Thoracic aorta (tissue), 2 donors: ENCODE results near the gene CHD2. TPM values are rescaled to one million over a fixed set of nuclear protein-coding genes. Genes with fewer than 3 reads are reported as not detected.

Experiments used
- ATAC-seq: fragments of 150-250 bp; one replicate; pipeline ENCODE4 v1.8.0; 2017; ENCODE audit warnings: low read depth; ENCODE audit not compliant: insufficient number of reproducible peaks, low FRiP score
- DNase-seq: peaks from one replicate; pipeline ENCODE4 v3.0.0-alpha.2; 2020; ENCODE audit warnings: low spot score
- H3K27ac ChIP-seq, 2 donors: fragments of 200-600 bp; sonication (generic); 1 replicate in 1 of 2; 2 replicates in 1 of 2; pipeline ENCODE4 v1.5.1; 2016; ENCODE audit warnings: mild to moderate bottlenecking in 2 of 2, moderate library complexity in 2 of 2
- H3K27me3 ChIP-seq: fragments of 200-600 bp; sonication (generic); replicated peaks from 2 replicates; pipeline ENCODE4 v1.6.0; 2016; ENCODE audit warnings: mild to moderate bottlenecking; ENCODE audit not compliant: insufficient read depth
- H3K36me3 ChIP-seq: fragments of 200-600 bp; sonication (generic); one replicate; pipeline ENCODE4 v1.5.1; 2016
- H3K4me1 ChIP-seq, 2 donors: fragments of 200-600 bp; sonication (generic); 1 replicate in 1 of 2; 2 replicates in 1 of 2; pipeline versions ENCODE4 v1.5.1 to v1.6.0; 2016; ENCODE audit warnings: low read depth in 2 of 2, mild to moderate bottlenecking in 1 of 2; ENCODE audit not compliant: control insufficient read depth in 1 of 2
- H3K4me3 ChIP-seq: fragments of 200-600 bp; sonication (generic); 2 replicates; pipeline ENCODE4 v1.5.1; 2016; ENCODE audit warnings: mild to moderate bottlenecking
- H3K9me3 ChIP-seq: fragments of 200-600 bp; sonication (generic); 2 replicates; pipeline ENCODE4 v1.5.1; 2016
- total RNA-seq, 2 donors: library from RNA; depleted of rRNA; stranded (reverse); fragments of >200 nt; gene quantifications; one replicate each; pipeline versions ENCODE4 v1.1.0 to v1.2.3, GENCODE V29; 2016
- TF ChIP-seq, protein P1 (sequence below): fragments of 200-600 bp; sonication (generic); IDR thresholded peaks from one replicate; pipeline ENCODE4 v1.5.1; 2019; ENCODE audit warnings: antibody characterized with exemption

Gene CHD2
- total RNA-seq, 2 donors from 2014 or later, result 143 to 148 TPM

DNA sequence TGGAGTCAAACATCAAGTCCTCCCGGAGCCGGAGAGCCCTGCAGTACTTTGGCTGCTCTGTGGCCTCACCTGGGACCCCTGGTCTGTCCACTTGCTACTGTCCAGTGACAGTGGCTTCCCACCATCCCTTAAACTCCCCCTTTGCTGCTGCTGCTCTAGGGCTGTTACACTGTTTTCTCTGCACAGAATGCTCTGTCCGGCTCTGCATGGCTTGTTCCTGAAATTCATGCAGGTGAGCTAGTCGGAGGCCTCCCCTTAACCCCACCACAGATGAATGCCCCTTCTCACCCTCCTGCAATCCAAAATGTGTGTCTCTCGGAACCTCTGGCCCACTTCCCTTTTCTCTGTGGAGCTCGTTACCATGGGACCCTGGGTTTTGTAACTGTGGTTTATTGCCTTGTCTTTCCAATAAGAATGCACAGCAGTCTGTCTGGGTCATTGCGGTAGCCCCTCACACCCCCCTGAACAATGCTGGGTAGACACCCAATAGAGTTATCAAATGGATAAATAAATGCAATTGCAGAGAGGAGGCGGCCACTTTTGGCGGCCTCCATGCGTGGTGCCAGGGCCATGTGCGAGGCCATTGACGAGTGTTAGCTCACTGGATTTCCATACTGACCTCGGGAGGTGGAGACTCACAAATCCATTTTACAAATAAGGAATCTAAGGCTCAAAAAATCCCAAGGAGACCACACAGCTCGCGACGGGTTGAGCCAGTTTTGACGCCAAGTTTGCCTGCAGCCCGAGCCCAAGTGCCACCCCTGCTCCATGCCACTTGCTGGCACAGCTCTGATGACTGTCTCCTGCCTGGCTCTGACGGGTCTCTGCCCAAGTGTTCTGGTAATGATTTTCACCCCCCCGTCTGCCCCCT is 140.4 kb downstream of the CHD2 start:
- DNase-seq (no peak), ATAC-seq (no peak)
- no peaks in the 10 kb centered on the region for H3K9me3 ChIP-seq
- H3K36me3 ChIP-seq, result peaks cover 12% of the 10 kb centered on the region
- H3K4me3 ChIP-seq, result no peak overlapping the region
- TF ChIP-seq, protein P1, sequence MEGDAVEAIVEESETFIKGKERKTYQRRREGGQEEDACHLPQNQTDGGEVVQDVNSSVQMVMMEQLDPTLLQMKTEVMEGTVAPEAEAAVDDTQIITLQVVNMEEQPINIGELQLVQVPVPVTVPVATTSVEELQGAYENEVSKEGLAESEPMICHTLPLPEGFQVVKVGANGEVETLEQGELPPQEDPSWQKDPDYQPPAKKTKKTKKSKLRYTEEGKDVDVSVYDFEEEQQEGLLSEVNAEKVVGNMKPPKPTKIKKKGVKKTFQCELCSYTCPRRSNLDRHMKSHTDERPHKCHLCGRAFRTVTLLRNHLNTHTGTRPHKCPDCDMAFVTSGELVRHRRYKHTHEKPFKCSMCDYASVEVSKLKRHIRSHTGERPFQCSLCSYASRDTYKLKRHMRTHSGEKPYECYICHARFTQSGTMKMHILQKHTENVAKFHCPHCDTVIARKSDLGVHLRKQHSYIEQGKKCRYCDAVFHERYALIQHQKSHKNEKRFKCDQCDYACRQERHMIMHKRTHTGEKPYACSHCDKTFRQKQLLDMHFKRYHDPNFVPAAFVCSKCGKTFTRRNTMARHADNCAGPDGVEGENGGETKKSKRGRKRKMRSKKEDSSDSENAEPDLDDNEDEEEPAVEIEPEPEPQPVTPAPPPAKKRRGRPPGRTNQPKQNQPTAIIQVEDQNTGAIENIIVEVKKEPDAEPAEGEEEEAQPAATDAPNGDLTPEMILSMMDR, result no peak
- H3K4me1 ChIP-seq, result peaks cover 0 to 15% of the 10 kb centered on the region in 2 donors
- no peaks in the 10 kb centered on the region for H3K27me3 ChIP-seq
- no peak overlapping the region for H3K27ac ChIP-seq

DNA sequence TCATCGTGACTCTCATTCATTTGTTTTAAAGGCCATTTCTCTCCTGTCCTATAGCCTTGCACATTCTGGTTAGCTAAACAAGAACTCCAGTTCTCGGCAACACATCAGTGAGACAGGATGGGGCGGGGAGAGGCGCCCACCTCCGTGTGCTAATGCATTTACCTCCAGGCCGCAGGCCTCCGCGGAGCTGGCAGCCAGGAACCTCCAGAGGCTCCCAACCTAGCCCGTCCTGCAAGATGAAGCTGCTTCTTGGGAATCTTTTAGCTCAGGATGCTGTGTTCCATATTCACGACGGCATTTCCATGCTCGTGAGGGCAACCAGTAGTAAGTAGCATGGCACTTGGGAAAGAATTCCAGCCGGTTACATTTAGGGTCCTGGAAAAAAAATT is 141.0 kb downstream of the CHD2 start:
- Histone ChIP-seq H3K4me1 (peaks cover 0 to 15% of the 10 kb centered on the region in 2 donors), H3K4me3 (no peak overlapping the region)

DNA sequence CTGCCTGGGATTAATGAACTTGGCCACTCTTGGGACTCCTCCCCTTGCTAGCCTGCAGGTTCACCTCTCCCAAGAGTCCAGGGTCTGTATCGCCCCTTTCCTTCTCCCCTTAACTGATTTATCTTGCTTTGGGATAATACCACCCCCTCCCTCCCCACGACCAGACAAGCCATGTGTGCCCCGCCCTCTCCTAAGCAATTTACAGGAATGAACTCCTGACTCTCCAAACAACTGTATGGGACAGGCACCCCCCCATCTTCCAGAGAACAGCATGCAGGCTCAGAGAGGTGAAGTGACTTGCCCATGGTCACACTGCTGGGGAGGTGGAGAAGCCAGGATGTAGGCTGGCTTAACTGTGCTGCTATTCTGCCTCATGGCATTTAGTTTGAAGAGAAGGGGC is 142.1 kb downstream of the CHD2 start:
- no peak for DNase-seq
- Histone ChIP-seq H3K9me3 (peaks cover 5% of the 10 kb centered on the region), H3K4me3 (no peak overlapping the region), H3K27ac (no peak overlapping the region), H3K36me3 (peaks cover 23% of the 10 kb centered on the region), H3K4me1 (peaks cover 0 to 13% of the 10 kb centered on the region in 2 donors), H3K27me3 (no peaks in the 10 kb centered on the region)
- TF ChIP-seq, protein P1, result no peak
- ATAC-seq, result no peak

More for the DNA sequence above, 141.0 kb downstream of the CHD2 start:
- H3K9me3 ChIP-seq, result peaks cover under 1% of the 10 kb centered on the region
- no peak for ATAC-seq
- no peaks in the 10 kb centered on the region for H3K27me3 ChIP-seq
- TF ChIP-seq, protein P1, result no peak
- H3K27ac ChIP-seq, result no peak overlapping the region
- DNase-seq, result no peak
- peaks cover 14% of the 10 kb centered on the region for H3K36me3 ChIP-seq

DNA sequence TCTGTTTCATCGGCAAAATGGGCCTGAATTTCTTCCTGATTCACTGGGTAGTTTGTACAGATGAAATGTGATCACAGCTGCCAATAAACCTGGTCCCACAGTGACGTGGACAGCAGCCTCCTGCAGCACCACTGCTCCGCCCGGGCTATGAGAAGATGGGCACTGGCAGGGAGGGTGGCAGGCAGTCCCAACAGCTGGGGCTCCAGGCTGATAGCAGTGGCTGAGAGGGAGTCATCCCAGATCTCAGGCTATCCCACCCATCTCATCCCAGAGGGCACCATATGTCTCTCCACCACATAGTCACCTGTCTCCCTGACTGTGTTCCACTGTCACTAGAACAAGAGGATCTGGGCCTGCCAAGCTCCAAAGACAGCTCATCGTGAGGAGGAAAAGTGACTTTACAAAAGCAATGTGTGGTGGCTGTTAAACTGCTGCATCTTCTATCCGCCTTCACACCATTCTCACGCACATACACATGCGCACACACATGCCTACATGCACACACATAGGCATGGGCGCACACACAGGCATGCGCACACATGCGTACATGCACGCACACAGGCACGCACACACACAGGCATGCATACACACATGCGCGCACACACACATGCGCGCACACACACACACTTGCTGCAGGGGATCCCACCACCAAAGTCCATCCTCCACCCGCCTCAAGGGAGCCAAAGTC is 142.7 kb downstream of the CHD2 start:
- DNase-seq, result no peak
- Histone ChIP-seq H3K4me1 (peaks cover 0 to 8% of the 10 kb centered on the region in 2 donors), H3K36me3 (peaks cover 28% of the 10 kb centered on the region), H3K27me3 (no peaks in the 10 kb centered on the region), H3K4me3 (no peak overlapping the region), H3K9me3 (peaks cover 5% of the 10 kb centered on the region), H3K27ac (no peak overlapping the region)
- no peak for ATAC-seq
- TF ChIP-seq, protein P1, result no peak

DNA sequence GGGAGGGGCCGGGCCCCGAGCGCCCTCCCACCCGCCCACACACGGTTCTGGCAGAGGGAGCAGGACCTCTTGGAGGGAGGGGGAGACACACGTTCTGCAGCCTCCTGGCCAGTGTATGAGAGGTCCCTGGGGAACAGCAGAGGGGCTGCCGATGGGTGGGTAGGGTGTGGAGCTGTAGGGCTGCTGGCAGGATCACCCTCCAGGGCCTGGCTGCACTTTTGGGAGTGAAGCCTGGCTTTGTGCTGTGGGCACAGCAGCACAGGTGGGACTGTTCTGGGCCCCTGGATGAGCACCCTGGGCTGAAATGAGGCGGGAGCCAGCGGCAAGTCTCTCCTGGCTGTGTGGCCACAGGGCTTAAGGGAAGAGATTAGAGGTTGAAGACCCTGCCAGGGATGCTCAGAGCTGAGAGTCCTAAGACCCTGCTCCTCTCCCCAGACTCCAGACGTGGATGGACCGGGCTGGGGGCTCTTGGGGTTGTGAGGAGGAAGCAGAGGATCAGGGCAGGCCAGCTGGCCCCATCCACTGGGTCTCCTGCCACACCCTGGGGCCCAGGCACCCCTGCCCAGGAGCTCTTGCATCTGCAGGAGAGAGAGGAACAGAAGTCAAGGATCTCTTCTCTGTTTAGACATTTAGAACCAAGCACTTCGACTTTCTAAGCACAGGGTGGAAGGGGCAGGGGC is 143.6 kb downstream of the CHD2 start:
- H3K36me3 ChIP-seq, result peaks cover 29% of the 10 kb centered on the region
- H3K27ac ChIP-seq, result no peak overlapping the region
- DNase-seq (no peak), ATAC-seq (no peak)
- peaks cover 0 to 3% of the 10 kb centered on the region in 2 donors for H3K4me1 ChIP-seq
- no peaks in the 10 kb centered on the region for H3K27me3 ChIP-seq
- peaks cover 5% of the 10 kb centered on the region for H3K9me3 ChIP-seq
- TF ChIP-seq, protein P1, result no peak
- H3K4me3 ChIP-seq, result no peak overlapping the region
